Common myeloid progenitor, CD34-positive (primary cell): ENCODE data around the gene AFF3.

Experiments used
- CTCF ChIA-PET: fragments of 350-600 bp; sonication (Branson Sonifier 250); formaldehyde crosslinking; loops from one replicate; lab custom pipeline; 2021; ENCODE audit warnings: antibody characterized with exemption; lab: Charles Lee
- POLR2A ChIA-PET: fragments of 350-600 bp; sonication (Branson Sonifier 250); formaldehyde crosslinking; loops from one replicate; lab custom pipeline; 2021; ENCODE audit warnings: antibody characterized with exemption; lab: Charles Lee
- DNase-seq, 3 donors: peaks; one replicate each; pipeline versions ENCODE4 v3.0.0 to v3.0.0-alpha.2; 2013
- H3K27ac ChIP-seq, 2 experiments: 1 replicate in 1 of 2; 2 replicates in 1 of 2; pipeline ENCODE4 v1.7.0; 2013; ENCODE audit warnings: inconsistent platforms in 2 of 2, low read length in 2 of 2, mild to moderate bottlenecking in 2 of 2, low read depth in 1 of 2, moderate library complexity in 1 of 2; ENCODE audit not compliant: severe bottlenecking in 2 of 2, insufficient read depth in 1 of 2, poor library complexity in 1 of 2
- H3K27me3 ChIP-seq, 5 experiments: replicated peaks in 2 of 5; 1 replicate in 3 of 5; 2 replicates in 2 of 5; pipeline versions ENCODE4 v1.6.1 to v1.7.0; 2013; ENCODE audit warnings: low read length in 4 of 5, mild to moderate bottlenecking in 2 of 5, moderate library complexity in 2 of 5, inconsistent platforms in 1 of 5; ENCODE audit not compliant: insufficient read depth in 5 of 5, control insufficient read depth in 4 of 5
- H3K36me3 ChIP-seq, 4 experiments: 1 replicate in 2 of 4; 2 replicates in 2 of 4; pipeline versions ENCODE4 v1.6.1 to v1.7.0; 2013; ENCODE audit warnings: low read length in 3 of 4, control low read depth in 1 of 4, mild to moderate bottlenecking in 1 of 4; ENCODE audit not compliant: control insufficient read depth in 4 of 4, insufficient read depth in 4 of 4
- H3K4me1 ChIP-seq, 4 experiments: 1 replicate in 3 of 4; 2 replicates in 1 of 4; pipeline versions ENCODE4 v1.6.1 to v1.7.1; 2013; ENCODE audit warnings: low read length in 3 of 4, mild to moderate bottlenecking in 3 of 4, control low read depth in 1 of 4, inconsistent platforms in 1 of 4, moderate library complexity in 1 of 4; ENCODE audit not compliant: control insufficient read depth in 4 of 4, insufficient read depth in 4 of 4; ENCODE audit errors: control extremely low read depth in 1 of 4
- H3K4me3 ChIP-seq, 7 experiments: 1 replicate in 4 of 7; 2 replicates in 3 of 7; pipeline versions ENCODE4 v1.5.1 to v1.7.0; 2013; ENCODE audit warnings: mild to moderate bottlenecking in 7 of 7, low read length in 6 of 7, moderate library complexity in 6 of 7, inconsistent platforms in 2 of 7, low read depth in 2 of 7, control low read depth in 1 of 7; ENCODE audit not compliant: insufficient read depth in 4 of 7, control insufficient read depth in 1 of 7; ENCODE audit errors: extremely low read depth in 1 of 7
- H3K9me3 ChIP-seq, 5 experiments: 1 replicate in 4 of 5; 2 replicates in 1 of 5; pipeline versions ENCODE4 v1.6.1 to v1.7.1; 2013; ENCODE audit warnings: low read length in 4 of 5, mild to moderate bottlenecking in 2 of 5, inconsistent platforms in 1 of 5, low read depth in 1 of 5, moderate library complexity in 1 of 5; ENCODE audit not compliant: control insufficient read depth in 4 of 5, insufficient read depth in 2 of 5; ENCODE audit errors: control extremely low read depth in 1 of 5
- WGBS: methylation state at CpG from one replicate; pipeline ENCODE4 v1.1.5; 2013; ENCODE audit not compliant: insufficient coverage; 5-methylcytosine and 5-hydroxymethylcytosine counted together

The AFF3 gene

DNA sequence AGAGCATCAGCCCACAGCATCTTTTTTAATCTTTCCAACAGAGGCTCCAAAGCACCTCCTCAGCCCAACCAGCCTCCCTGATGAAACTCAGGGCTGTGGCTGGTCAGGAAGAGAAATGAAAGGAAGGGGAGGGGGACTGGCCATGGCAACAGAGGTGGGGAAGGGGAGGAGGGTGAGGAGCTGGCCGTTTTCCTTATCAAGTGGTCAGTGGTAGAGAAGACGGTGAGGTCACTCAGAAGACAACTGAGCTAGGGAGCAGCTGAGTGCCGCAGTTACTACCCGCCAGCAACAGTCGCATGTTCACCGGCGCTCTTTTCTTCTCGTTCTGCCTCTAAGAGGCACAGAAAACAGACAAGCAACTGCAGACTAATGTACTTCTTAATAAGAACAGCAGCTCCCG is 97.4 kb downstream of the AFF3 start:
- H3K4me1 ChIP-seq = no peaks in the 10 kb centered on the region
- ChIA-PET CTCF (interaction anchor here (0.9 to 1.8 kb wide), 3 partner anchors 19 to 184 kb away, joined by 3 to 4 read pairs (median 4); no protein-coding TSS in a partner anchor), POLR2A (no interaction called here)
- DNase-seq = no peak
- H3K36me3 ChIP-seq = peaks cover 3 to 4% (median 3%) of the 10 kb centered on the region in 4 experiments
- no peak overlapping the region for H3K4me3 ChIP-seq
- H3K27me3 ChIP-seq = no peaks in the 10 kb centered on the region
- H3K27ac ChIP-seq = no peak overlapping the region
- 98% methylated on average over 7 of the region's 9 CpGs for WGBS
- no peaks in the 10 kb centered on the region for H3K9me3 ChIP-seq

DNA sequence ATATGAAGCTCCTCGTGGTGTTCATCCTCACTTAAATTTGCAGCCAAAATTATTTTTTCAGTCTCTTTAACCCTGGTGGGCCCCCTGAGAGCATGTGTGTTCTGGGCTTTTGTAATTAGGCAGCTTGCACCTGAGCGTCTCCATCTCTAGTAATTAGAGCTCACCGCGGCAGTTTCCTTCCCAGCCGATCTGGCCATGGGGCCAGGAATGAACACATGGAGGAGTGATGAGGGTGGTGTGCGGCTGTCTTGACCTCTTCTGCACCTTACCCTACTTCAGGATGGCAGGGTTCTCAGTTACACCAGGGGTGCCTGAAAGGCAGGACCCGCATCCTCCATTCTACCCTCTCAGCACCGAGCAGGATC is 98.5 kb downstream of the AFF3 start:
- Histone ChIP-seq H3K27ac (no peak overlapping the region), H3K4me3 (no peak overlapping the region), H3K27me3 (no peaks in the 10 kb centered on the region), H3K36me3 (peaks cover 3 to 4% (median 3%) of the 10 kb centered on the region in 4 experiments), H3K4me1 (peaks cover 0 to 6% (median 0%) of the 10 kb centered on the region in 4 experiments), H3K9me3 (no peaks in the 10 kb centered on the region)
- ChIA-PET CTCF (interaction anchor here (1.3 kb wide), 1 partner anchor 18 kb away, joined by 3 read pairs; no protein-coding TSS in a partner anchor), POLR2A (interaction anchor here (0.5 kb wide), 1 partner anchor 46 kb away, joined by 3 read pairs; no protein-coding TSS in a partner anchor)
- WGBS = 100% methylated on average over 5 of the region's 8 CpGs
- no peak for DNase-seq

DNA sequence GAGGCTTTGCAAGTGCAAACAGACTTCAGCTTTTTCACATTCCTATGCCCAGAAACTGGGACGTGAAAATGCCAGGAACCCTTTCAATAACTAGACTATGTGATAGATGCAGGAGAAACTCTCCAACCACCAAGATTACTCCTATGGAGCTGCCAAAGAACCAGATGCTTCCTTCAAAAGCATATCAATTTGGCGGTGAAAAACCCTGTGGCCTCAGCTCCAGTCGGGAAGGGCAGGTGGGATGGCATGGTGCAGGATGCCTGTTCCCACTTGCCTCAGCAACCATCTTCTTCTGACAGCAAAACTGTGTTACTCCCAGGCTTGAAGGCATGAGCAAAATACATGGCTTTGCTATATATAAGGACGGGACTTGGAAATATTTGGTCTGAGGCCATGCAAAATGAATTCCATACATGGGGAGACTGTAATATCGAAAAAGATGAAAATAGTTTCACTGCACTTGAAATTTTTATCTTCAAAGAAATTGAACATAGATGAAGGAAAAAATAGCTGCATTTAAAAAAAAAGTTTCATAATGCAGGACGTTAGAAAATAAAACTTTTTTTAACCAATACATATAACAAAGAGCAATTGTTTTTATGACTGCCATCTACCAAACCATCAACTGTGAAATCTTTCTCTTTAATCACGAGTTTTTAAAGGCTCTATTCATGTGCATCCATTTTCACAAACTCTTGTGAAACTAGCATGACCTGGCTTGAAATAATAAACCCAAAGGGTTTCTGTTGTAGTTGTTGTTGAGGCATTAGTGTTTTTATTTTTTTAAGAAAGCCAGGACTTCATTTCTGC is 99.1 kb downstream of the AFF3 start:
- POLR2A ChIA-PET = no interaction called here
- DNase-seq = no peak
- H3K27ac ChIP-seq = no peak overlapping the region
- H3K36me3 ChIP-seq = peaks cover 3 to 4% (median 3%) of the 10 kb centered on the region in 4 experiments
- no peak overlapping the region for H3K4me3 ChIP-seq
- no peaks in the 10 kb centered on the region for H3K27me3 ChIP-seq
- WGBS = 96% methylated on average over 4 of the region's 7 CpGs
- CTCF ChIA-PET = interaction anchor here (1.3 kb wide), 1 partner anchor 18 kb away, joined by 3 read pairs; no protein-coding TSS in a partner anchor
- no peaks in the 10 kb centered on the region for H3K9me3 ChIP-seq
- H3K4me1 ChIP-seq = peaks cover 0 to 6% (median 0%) of the 10 kb centered on the region in 4 experiments

- H3K4me3 ChIP-seq = no peak overlapping the region
- no CpG with 5 or more reads among the region's 3 CpGs for WGBS
- CTCF ChIA-PET = interaction anchor here (1.5 kb wide), 1 partner anchor 8 kb away, joined by 3 read pairs; no protein-coding TSS in a partner anchor
- peaks cover 0 to 6% (median 0%) of the 10 kb centered on the region in 4 experiments for H3K4me1 ChIP-seq
- no peaks in the 10 kb centered on the region for H3K27me3 ChIP-seq
- POLR2A ChIA-PET = no interaction called here
- H3K36me3 ChIP-seq = peaks cover 3 to 4% (median 3%) of the 10 kb centered on the region in 4 experiments
- DNase-seq = peak in 1 of 3 donors; percentile 6
- no peaks in the 10 kb centered on the region for H3K9me3 ChIP-seq
- no peak overlapping the region for H3K27ac ChIP-seq
Measured at GRCh38 chr2:100042562-100042961, 99.8 kb downstream of the AFF3 start.

DNA sequence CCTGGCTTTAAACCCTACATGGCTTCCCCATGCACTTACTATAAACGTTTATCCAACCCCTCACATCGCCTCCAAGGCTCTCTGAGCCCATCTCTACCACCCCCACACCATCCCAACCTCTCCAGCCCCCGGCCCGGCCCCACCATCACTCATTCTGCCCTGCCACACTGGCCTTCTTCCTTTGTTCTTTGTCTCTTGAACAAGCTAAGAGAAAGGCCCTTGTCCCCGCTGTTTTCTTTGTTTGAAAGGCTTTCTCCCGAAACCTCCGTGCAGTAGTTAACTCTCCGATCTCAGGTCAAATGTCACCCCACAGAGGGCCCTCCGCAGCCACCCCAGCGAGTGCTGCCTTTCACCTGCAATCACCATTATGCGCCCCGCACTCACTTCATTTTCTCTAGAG is 100.4 kb downstream of the AFF3 start:
- H3K27me3 ChIP-seq = no peaks in the 10 kb centered on the region
- peaks cover 3 to 4% (median 3%) of the 10 kb centered on the region in 4 experiments for H3K36me3 ChIP-seq
- no peak overlapping the region for H3K4me3 ChIP-seq
- WGBS = 97% methylated on average over 8 of the region's 12 CpGs
- CTCF ChIA-PET = interaction anchor here (1.5 kb wide), 1 partner anchor 9 kb away, joined by 3 read pairs; no protein-coding TSS in a partner anchor
- H3K9me3 ChIP-seq = no peaks in the 10 kb centered on the region
- peaks cover 0 to 6% (median 0%) of the 10 kb centered on the region in 4 experiments for H3K4me1 ChIP-seq
- POLR2A ChIA-PET = no interaction called here
- DNase-seq = no peak
- no peak overlapping the region for H3K27ac ChIP-seq

DNA sequence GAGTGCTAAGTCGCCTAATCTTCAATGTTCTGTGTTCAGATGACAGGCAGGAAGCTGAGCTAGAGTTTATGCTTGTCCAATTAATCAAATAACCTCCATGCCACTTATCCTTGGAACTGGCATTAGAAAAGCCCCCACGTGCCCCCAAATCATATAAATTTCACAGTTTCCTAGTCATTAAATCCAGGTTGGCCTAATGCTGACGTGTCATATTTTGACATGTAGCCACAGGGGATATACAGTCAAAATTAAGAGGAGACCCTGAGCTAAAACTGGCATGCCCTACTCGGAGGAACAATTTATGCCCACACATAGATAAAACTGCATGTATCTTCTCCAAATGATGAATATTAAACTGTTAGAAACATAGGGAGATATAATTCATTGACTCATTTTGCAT is 101.0 kb downstream of the AFF3 start:
- no peaks in the 10 kb centered on the region for H3K27me3 ChIP-seq
- no peaks in the 10 kb centered on the region for H3K9me3 ChIP-seq
- H3K36me3 ChIP-seq = peaks cover 3 to 4% (median 3%) of the 10 kb centered on the region in 4 experiments
- no CpG with 5 or more reads among the region's 4 CpGs for whole genome bisulfite sequencing
- CTCF ChIA-PET = interaction anchor here (1.5 kb wide), 1 partner anchor 10 kb away, joined by 3 read pairs; no protein-coding TSS in a partner anchor
- H3K4me3 ChIP-seq = no peak overlapping the region
- DNase-seq = no peak
- H3K27ac ChIP-seq = no peak overlapping the region
- POLR2A ChIA-PET = no interaction called here
- peaks cover 0 to 6% (median 0%) of the 10 kb centered on the region in 4 experiments for H3K4me1 ChIP-seq

DNA sequence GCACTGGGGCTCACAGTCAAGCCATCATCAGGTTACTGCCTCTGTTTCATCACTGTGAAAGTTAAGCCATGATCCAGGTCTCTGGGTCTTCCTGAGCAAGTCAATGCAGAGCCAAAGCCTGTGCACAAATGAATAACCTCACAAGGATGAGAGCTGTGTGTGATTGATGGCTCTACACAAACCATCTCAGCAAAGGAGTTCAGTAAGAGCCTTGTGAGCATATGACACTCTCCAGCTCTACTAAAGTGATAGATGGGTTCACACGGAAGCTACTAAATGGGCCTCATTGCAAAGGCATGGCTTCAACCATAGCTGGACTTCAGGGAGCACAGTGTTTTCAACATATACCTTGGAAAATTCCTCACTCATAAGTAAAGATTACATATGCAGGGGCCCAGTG is 101.5 kb downstream of the AFF3 start:
- Histone ChIP-seq H3K4me3 (no peak overlapping the region), H3K9me3 (no peaks in the 10 kb centered on the region), H3K27me3 (no peaks in the 10 kb centered on the region), H3K4me1 (peaks cover 0 to 6% (median 0%) of the 10 kb centered on the region in 4 experiments), H3K36me3 (peaks cover 0 to 3% (median 2%) of the 10 kb centered on the region in 4 experiments), H3K27ac (no peak overlapping the region)
- 100% methylated on average over 1 of the region's 1 CpG for WGBS
- ChIA-PET POLR2A (no interaction called here), CTCF (no interaction called here)
- no peak for DNase-seq
